ENCODE data around the gene SDHC. TPM values are rescaled to one million over a fixed set of nuclear protein-coding genes. Genes with fewer than 3 reads are reported as not detected.

The SDHC gene
- total RNA-seq, 2 donors from 2014 or later: 38.9 to 95.7 TPM

- TF ChIP-seq, protein P1, sequence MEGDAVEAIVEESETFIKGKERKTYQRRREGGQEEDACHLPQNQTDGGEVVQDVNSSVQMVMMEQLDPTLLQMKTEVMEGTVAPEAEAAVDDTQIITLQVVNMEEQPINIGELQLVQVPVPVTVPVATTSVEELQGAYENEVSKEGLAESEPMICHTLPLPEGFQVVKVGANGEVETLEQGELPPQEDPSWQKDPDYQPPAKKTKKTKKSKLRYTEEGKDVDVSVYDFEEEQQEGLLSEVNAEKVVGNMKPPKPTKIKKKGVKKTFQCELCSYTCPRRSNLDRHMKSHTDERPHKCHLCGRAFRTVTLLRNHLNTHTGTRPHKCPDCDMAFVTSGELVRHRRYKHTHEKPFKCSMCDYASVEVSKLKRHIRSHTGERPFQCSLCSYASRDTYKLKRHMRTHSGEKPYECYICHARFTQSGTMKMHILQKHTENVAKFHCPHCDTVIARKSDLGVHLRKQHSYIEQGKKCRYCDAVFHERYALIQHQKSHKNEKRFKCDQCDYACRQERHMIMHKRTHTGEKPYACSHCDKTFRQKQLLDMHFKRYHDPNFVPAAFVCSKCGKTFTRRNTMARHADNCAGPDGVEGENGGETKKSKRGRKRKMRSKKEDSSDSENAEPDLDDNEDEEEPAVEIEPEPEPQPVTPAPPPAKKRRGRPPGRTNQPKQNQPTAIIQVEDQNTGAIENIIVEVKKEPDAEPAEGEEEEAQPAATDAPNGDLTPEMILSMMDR (IDR thresholded peaks at IDR 0.05): no peak
- H3K4me3 ChIP-seq: no peak overlapping the region
- no peaks in the 10 kb centered on the region for H3K9me3 ChIP-seq
- ATAC-seq (ENCODE audit: insufficient number of reproducible peaks, low FRiP score, low read depth) (no peak), DNase-seq (ENCODE audit: low spot score) (no peak)
- H3K27me3 ChIP-seq (replicated peaks; ENCODE audit: insufficient read depth): no peaks in the 10 kb centered on the region
- H3K4me1 ChIP-seq (ENCODE audit: control insufficient read depth in 1 of 2, low read depth in 2 of 2): no peaks in the 10 kb centered on the region
- no peak overlapping the region for H3K27ac ChIP-seq
- peaks cover 26% of the 10 kb centered on the region for H3K36me3 ChIP-seq
These were observed 9.8 kb downstream of the SDHC start for GRCh38 chr1:161324020-161324419.

GRCh38 chr1:161330346-161330745, 16.2 kb downstream of the SDHC start:
- peaks cover 53% of the 10 kb centered on the region for H3K36me3 ChIP-seq
- ATAC-seq (ENCODE audit: insufficient number of reproducible peaks, low FRiP score, low read depth) (no peak), DNase-seq (ENCODE audit: low spot score) (no peak)
- no peaks in the 10 kb centered on the region for H3K4me1 ChIP-seq (ENCODE audit: control insufficient read depth in 1 of 2, low read depth in 2 of 2)
- no peaks in the 10 kb centered on the region for H3K27me3 ChIP-seq (replicated peaks; ENCODE audit: insufficient read depth)
- no peak overlapping the region for H3K4me3 ChIP-seq
- H3K27ac ChIP-seq: no peak overlapping the region
- TF ChIP-seq, protein P1 (IDR thresholded peaks at IDR 0.05): no peak
- H3K9me3 ChIP-seq: no peaks in the 10 kb centered on the region

- Histone ChIP-seq H3K4me3 (no peak overlapping the region), H3K4me1 (ENCODE audit: control insufficient read depth in 1 of 2, low read depth in 2 of 2) (no peaks in the 10 kb centered on the region), H3K9me3 (no peaks in the 10 kb centered on the region), H3K27ac (no peak overlapping the region), H3K27me3 (replicated peaks; ENCODE audit: insufficient read depth) (no peaks in the 10 kb centered on the region), H3K36me3 (peaks cover 40% of the 10 kb centered on the region)
- no peak for DNase-seq (ENCODE audit: low spot score)
- TF ChIP-seq, protein P1 (IDR thresholded peaks at IDR 0.05): no peak
- ATAC-seq (ENCODE audit: insufficient number of reproducible peaks, low FRiP score, low read depth): no peak
These were observed 19.0 kb downstream of the SDHC start for GRCh38 chr1:161333166-161333565.

- H3K36me3 ChIP-seq: peaks cover 33% of the 10 kb centered on the region
These were observed 21.6 kb downstream of the SDHC start for GRCh38 chr1:161335796-161336195.

GRCh38 chr1:161342177-161342576, 28.0 kb downstream of the SDHC start:
- Histone ChIP-seq H3K9me3 (no peaks in the 10 kb centered on the region), H3K4me1 (ENCODE audit: control insufficient read depth in 1 of 2, low read depth in 2 of 2) (no peaks in the 10 kb centered on the region), H3K27ac (no peak overlapping the region), H3K27me3 (replicated peaks; ENCODE audit: insufficient read depth) (no peaks in the 10 kb centered on the region), H3K36me3 (peaks cover 19% of the 10 kb centered on the region), H3K4me3 (no peak overlapping the region)
- DNase-seq (ENCODE audit: low spot score): no peak
- TF ChIP-seq, protein P1 (IDR thresholded peaks at IDR 0.05): no peak
- ATAC-seq (ENCODE audit: insufficient number of reproducible peaks, low FRiP score, low read depth): no peak

More at GRCh38 chr1:161335796-161336195, 21.6 kb downstream of the SDHC start:
- ATAC-seq (ENCODE audit: insufficient number of reproducible peaks, low FRiP score, low read depth) (no peak), DNase-seq (ENCODE audit: low spot score) (no peak)
- H3K9me3 ChIP-seq: no peaks in the 10 kb centered on the region
- H3K27me3 ChIP-seq (replicated peaks; ENCODE audit: insufficient read depth): no peaks in the 10 kb centered on the region
- no peak overlapping the region for H3K4me3 ChIP-seq
- no peak overlapping the region for H3K27ac ChIP-seq
- H3K4me1 ChIP-seq (ENCODE audit: control insufficient read depth in 1 of 2, low read depth in 2 of 2): no peaks in the 10 kb centered on the region
- TF ChIP-seq, protein P1 (IDR thresholded peaks at IDR 0.05): no peak

Data from thoracic aorta (tissue), 2 donors.